NOMO-1 (cell line): ENCODE data around the gene ZNF32.
"Not testable (repeated sequence)": the region's sequence is repeated elsewhere in the genome, so short reads cannot be mapped to it uniquely, and the experiment has no call there.

ENCODE experiments used
- DNase-seq, 2 experiments: peaks; one replicate each; lab custom pipeline; 2025; ENCODE audit not compliant: unreplicated experiment in 2 of 2; lab: John Stamatoyannopoulos, UW

ZNF32 gene

DNA sequence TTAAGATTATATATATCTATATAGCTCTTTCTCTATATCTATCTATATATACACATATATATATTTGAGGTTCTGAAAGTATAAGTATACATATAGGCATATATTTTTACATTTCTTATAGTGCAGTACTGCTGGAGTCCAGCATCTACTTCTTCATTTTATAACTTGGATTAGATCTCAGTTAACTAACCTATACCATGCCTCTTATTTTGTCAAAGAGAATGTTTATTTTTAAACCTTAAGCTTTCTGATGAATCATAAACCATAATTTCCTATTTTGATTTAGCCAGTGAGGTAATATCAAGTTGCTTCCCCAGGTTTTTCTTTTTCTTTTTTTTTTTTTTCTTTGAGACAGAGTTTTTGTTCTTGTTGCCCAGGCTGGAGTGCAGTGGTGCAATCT is 8.1 kb downstream of the ZNF32 start:
- DNase-seq = no peak

DNA sequence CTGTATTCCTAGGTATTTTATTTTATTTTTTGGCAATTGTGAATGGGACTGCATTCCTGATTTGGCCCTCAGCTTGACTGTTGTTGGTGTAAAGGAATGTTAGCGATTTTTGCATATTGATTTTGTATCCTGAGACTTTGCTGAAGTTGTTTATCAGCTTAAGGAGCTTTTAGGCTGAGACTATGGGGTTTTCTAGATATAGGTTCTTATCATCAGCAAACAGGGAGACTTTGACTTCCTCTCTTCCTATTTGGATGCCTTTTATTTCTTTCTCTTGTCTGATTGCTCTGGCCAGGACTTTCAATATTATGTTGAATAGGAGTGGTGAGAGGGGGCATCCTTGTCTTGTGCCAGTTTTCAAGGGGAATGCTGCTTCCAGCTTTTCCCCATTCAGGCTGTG is 12.9 kb downstream of the ZNF32 start:
- not testable (repeated sequence) for DNase-seq

DNA sequence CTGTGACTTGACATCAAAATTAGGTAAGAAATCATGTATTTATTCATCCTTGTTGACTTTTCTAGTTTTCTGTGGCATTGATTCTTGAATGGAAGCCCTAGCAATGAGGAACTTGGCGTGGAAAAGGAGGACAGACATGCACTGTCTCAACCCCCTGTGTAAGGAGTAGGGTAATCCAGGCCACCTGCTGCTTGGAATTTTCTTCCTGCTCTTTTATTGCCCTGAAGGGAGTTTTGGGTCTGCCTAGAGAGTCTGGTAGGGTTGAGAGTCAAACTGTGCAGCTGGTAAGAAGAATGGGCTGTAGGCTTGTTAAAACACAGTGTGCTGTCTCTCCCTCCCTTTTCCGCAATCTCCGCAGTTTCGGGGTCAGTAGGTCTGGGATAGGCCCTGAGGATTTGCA is 19.7 kb downstream of the ZNF32 start:
- no peak for DNase-seq

DNA sequence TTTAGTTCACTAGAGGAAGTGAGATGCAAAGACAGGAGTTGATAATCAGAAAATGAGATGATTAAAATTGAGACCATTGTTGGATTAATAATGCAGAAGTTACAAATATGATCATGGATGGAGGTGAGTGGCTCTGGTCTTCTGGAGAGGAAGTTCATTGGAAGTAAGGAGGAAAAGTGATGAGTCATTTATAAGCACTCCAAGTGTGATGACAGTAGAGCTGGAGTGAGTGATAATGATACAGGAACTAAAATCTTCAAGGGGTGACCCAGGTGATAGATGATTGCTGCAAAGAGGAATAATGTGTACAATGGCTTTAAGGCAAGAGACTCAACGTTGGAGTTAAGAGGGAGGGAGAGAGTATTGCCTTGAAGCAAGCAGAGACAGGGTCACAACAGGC is 20.7 kb downstream of the ZNF32 start:
- no peak for DNase-seq

DNA sequence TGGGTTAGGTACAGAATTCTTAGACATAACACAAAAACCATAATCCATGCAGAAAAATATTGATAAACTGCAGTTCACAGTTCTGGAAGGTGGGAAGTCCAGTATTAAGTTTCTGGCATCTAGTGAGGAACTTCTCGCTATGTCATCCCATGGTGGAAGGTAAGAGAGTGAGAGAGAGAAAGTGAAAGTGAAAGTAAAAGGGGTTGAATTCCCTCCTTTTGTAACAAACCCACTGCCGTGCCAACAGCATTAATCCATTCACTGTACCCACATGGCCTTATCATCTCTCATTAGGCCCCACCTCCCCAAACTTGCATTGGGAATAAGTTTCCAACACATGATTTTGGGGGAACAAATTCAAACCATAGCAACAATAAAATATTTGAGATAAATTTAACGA is 25.3 kb downstream of the ZNF32 start:
- DNase-seq = no peak

DNA sequence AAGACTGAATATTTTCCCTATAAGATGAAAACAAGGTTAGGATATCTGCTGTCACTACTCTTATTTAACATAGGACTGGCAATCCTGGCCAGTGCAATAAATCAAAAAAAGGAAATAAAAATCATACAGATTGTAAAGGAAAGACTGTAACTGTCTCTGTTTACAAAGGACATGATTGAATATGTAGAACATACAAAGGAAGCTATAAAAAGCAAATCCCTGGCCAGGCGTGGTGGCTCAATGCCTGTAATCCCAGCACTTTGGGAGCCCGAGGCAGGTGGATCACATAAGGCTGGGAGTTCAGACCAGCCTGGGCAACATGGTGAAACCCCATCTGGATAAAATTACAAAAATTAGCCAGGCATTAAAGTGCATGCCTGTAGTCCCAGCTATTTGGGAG is 26.6 kb downstream of the ZNF32 start:
- DNase-seq = no peak

DNA sequence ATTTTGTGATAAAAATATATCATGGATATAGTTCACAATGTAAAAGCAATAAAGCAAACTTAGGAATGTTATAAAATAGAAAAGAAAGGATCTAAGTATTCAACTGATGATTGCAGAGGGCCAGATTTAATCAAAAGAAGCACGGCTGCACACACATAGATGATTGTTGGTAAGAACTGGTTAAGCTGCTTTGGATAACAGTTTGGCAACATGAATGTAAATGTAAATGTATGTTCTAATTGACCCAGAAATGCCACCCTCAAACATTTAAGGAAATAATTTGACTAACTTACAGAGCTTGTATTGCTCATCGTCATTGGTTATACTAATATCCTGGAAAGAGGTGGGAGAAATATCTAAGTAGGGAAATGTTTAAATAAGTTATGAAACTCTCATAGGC is 29.3 kb downstream of the ZNF32 start:
- no peak for DNase-seq

DNA sequence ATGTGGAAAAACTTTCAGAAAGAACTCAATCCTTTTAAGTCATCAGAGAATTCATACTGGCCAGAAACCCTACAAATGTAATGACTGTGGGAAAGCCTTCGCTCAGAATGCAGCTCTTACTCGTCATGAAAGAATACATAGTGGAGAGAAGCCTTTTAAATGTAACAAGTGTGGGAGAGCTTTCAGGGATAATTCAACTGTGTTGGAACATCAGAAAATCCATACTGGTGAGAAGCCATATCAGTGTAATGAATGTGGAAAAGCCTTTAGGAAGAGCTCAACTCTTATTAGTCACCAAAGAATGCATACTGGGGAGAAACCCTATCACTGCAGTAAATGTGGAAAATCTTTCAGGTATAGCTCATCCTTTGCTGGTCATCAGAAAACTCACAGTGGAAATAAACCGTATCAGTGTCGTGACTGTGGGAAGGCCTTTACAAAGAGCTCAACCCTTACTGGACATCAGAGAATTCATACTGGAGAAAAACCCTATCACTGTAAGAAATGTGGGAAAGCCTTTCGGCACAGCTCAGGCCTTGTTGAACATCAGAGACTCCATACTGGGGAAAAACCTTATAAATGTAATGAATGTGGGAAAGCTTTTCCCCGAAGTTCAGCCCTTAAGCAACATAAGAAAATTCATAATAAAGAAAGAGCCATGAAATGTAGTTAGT is 31.8 kb downstream of the ZNF32 start:
- DNase-seq = no peak

DNA sequence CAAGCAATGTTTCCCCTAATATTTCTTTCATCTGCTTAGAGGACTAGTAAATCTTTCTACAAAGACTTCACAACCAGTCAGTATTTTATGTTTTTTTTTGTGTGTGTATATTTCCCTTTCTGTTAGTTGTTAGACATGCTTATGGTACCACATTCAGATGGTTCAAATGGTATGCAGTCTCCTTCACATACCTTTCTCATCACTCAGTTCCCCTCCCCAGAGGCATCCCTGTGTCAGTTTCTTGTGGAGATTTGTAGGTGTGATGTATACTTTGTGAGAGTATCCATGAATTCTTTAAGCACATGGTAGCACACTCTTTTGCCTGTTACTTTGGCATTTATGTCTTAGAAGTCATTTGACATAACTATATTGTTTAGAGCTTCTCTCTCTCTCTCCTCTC is 38.0 kb downstream of the ZNF32 start:
- DNase-seq = no peak

DNA sequence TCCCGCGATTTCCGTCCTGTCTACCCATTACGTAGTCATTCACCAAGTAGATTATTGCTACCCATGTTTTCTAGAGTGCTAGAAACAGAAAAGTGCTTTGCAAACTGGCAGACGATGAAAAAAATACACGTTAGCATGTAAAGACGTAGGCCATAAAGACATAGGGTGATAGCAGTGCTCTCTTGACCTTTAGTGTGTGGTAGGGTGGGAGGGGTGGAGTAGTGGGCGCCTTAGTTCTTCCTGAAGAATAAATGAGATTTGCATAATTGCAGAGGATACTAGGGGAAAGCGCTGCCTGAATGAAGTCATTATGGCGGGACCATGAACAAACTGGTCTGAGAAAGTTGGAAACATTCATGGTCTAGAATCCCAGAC is 41.5 kb downstream of the ZNF32 start:
- DNase-seq = no peak

DNA sequence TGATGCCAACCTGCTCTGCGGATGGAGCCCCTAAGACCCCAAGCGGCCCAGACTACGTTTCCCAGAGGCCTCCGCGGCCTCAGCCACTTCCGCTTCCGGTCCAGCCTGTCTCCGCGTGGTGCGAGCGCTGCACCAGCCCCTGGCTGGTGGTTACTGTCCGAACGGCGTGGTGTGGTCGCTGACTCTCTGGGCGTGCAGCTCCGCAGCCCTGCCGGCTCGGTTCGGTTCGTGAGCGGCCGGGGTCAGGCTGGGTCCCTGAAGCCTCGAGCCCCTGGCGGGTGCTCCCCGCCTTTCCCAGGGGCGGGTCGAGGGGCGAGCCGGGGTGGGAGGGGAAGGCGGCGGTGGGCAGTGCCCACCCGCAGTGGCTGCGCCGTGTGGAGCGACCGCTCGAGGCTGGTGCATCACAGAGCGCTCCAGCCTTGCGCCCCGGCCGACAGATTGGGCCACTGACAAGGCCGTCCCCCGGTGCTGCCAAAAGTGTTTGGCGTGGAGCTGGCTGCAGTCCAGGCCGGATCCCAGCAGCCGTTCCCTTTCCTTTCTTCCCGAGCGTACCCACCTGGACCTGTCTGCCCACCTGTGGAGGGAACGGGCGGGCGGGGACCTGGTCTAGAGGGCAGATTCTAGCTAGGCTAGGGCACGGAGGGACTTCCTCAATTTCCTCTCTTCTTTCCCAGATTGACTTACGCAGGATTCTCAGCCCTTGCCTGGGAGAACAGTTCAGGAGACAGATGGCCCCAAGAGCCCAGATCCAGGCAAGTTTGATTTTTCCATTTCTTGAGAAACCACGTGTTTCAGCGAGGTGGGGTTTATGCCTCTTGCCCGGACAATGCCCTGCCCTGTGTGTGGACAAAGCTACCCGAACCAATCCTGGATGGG is 42.1 kb downstream of the ZNF32 start, which contains the start of gene ZNF485:
Gene ZNF485 (plus strand): TSS at position 116 of the 876 bp plus-strand sequence. CDS start 613 bp downstream, at position 729.
- peak; percentile 18 to 71 for DNase-seq

DNA sequence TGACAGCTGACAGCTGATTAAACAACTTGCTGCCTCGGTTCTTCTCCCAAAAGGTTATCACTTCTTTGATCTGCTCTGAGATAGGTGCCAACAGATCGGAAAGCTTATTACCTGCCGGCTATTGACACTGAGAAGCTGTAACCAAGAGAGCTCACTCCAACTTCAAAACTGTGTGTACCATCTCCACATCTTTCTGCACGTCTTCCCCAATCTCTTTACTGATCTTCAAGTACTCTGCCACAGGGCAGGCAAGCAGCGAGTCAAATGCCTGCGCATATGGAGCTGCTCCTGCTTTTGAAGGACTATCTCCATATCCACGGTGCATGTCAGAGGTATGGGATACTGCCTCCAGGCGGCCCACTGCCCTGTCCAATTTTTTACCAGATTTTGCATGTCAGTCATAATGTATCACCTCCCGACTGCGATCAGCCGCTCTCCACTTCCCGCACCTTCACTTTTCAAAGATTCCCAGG is 42.8 kb downstream of the ZNF32 start:
- DNase-seq = no peak

DNA sequence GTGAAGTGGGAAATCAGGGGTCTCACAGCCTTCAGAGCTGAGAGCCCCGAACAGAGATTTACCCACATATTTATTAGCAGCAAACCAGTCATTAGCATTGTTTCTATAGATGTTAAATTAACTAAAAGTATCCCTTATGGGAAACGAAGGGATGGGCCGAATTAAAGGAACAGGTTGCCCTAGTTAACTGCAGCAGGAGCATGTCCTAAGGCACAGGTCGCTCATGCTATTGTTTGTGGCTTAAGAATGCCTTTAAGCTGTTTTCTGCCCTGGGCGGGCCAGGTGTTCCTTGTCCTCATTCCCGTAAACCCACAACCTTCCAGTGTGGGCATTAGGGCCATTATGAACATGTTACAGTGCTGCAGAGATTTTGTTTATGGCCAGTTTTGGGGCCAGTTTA is 47.1 kb downstream of the ZNF32 start:
- DNase-seq = not testable (repeated sequence)

DNA sequence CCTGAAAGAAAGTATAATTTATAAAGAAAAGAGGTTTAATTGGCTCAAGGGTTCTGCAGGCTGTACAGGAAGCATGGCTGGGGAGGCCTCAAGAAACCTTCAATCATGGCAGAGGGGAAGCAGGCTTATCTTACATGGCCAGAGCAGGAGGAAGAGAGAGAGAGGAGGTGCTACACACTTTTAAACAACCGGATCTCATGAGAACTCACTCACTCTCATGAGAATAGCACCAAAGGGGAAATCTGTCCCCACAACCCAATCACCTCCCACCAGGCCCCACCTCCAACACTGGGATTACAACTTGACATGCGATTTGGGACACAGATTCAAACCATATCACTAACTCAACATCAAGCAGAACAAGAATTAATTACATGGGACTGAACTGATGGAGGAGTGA is 49.3 kb downstream of the ZNF32 start:
- no peak for DNase-seq

DNA sequence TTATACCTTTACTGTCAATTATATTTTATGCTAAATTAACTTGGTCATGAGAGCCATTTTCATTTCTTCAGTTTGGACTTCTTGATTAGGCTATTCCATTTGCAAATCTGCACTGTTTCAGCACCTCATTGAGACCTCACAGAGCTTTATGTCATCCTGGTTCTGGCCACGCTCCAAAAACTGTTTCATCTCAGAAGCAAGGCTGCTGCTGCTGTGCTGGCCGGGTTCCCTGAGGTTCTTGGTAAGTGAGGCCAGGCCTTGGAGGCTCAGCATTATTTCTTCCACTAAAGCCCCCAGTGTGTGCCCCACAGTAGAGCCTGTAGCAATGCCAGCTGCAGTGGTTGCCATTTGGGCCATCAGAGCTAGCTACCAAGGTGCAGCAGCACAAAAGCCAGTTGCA is 50.2 kb downstream of the ZNF32 start:
- DNase-seq = no peak

DNA sequence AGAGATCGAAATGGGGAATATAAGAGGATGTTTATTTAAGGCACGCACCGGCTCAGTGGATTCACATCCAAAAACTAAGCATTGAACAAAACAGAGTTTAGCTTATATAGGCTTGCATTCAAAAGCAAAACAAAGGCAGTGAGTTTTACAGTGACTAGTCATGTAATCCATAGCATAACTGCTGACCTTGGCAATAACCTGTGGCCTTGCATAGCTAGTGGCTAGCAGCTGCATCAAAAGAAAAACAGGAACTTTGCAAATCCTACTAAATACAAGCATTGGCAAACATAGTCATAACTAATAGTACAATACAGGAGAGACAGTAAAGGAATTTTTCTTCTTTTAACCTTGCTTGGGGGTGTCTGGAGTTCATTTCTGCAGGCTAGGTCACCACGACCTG is 52.1 kb downstream of the ZNF32 start:
- peak; percentile 38 to 83 for DNase-seq

DNA sequence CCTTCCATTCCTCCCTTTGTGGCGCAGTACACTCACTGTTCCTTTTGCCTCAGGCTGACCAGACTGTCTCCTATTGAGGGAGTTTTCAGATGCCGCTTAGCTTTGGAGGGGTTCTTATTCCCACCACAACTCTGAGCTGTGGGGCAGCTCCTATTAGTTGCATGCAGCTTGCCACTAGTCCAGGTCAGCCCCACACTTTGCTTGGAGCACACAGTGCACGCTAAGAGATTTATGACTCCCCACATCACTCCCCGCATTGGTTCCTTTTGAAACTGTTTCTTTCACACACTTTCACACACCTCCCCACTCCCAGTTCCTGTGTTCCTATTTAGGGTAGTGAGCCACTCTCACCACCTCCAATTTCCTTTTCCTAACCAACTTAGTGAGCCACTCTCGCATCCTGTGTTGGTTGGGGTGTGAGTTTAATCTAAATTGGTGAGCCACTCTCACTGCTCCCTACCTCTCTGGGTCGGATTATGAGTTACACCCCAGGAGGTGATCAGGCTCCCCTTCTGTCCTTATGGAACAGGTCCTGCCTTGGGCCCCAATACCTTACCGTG is 52.9 kb downstream of the ZNF32 start:
- DNase-seq = peak; percentile 47 to 63

DNA sequence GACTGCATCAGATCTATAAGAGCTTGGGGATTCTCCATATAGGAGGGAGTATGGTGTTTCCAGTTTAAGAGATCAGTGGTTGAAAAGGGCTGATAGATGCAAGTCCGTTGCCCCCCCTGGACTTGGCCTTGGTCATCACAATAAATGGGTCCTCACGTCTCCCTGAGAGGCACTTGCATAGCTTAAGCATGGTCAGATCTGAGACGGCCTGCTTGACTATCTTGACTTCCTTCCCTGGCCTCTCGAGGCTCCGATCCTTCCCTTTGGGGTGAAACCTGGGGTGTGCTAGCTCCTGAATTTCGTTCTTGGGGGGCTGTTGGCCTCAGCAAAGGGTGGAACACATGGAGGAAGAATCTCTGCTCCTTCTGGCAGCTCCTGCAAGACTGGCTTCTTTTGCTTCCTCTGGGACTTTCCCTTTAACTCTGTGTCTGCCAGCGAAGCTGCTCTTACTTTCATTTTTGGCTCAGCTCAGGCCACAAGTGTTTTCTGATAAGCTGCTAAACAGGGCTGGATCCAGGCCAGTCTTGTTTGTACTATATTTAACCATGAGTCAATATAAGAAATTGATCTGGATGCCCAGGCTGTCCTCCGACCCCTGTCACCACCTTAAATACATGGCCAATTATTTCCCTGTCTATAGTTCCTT is 53.6 kb downstream of the ZNF32 start:
- DNase-seq = peak; percentile 12 to 32
